Activated T-cell treated with anti-CD3 and anti-CD28 coated beads for 24 hours (primary cell): ENCODE results near the gene FMR1NB.

Experiments
- DNase-seq: peaks from one replicate; pipeline ENCODE4 v3.0.0-alpha.2; 2020; ENCODE audit warnings: low read depth

FMR1NB gene

GRCh38 chrX:148070504-148070877, 89.4 kb downstream of the FMR1NB start:
- DNase-seq, result no peak
